ENCODE measurements around the gene AHDC1. TPM values are rescaled to one million over a fixed set of nuclear protein-coding genes. Genes with fewer than 3 reads are reported as not detected.
"Not testable (repeated sequence)": the region's sequence is repeated elsewhere in the genome, so short reads cannot be mapped to it uniquely, and the experiment has no call there.

AHDC1 gene
- polyA plus RNA-seq, 1 donor, result 19.5 TPM

GRCh38 chr1:27623327-27624212, 19.6 kb upstream of the AHDC1 start:
- H3K4me1 ChIP-seq (ENCODE audit: control insufficient read depth, insufficient read depth, low read length), result peaks cover 7% of the 10 kb centered on the region
- WGBS (ENCODE audit: insufficient coverage, low lambda C conversion rate), result no CpG with 5 or more reads among the region's 13 CpGs
- H3K4me3 ChIP-seq (ENCODE audit: low read length), result no peak overlapping the region
- H3K27me3 ChIP-seq (ENCODE audit: control insufficient read depth, insufficient read depth, low read length), result peaks cover under 1% of the 10 kb centered on the region
- H3K27ac ChIP-seq (ENCODE audit: low read length), result no peak overlapping the region
- no peak for DNase-seq
- H3K36me3 ChIP-seq (ENCODE audit: control insufficient read depth, insufficient read depth, low read length), result no peaks in the 10 kb centered on the region
- H3K9me3 ChIP-seq (ENCODE audit: control insufficient read depth, low read depth, low read length), result no peaks in the 10 kb centered on the region

GRCh38 chr1:27622828-27623227, 18.9 kb upstream of the AHDC1 start:
- no peak overlapping the region for H3K27ac ChIP-seq (ENCODE audit: low read length)
- H3K27me3 ChIP-seq (ENCODE audit: control insufficient read depth, insufficient read depth, low read length), result no peaks in the 10 kb centered on the region
- H3K9me3 ChIP-seq (ENCODE audit: control insufficient read depth, low read depth, low read length), result no peaks in the 10 kb centered on the region
- H3K4me1 ChIP-seq (ENCODE audit: control insufficient read depth, insufficient read depth, low read length), result peaks cover 7% of the 10 kb centered on the region
- H3K4me3 ChIP-seq (ENCODE audit: low read length), result no peak overlapping the region
- no CpG with 5 or more reads among the region's 4 CpGs for WGBS (ENCODE audit: insufficient coverage, low lambda C conversion rate)
- H3K36me3 ChIP-seq (ENCODE audit: control insufficient read depth, insufficient read depth, low read length), result no peaks in the 10 kb centered on the region
- DNase-seq, result no peak

- Histone ChIP-seq H3K36me3 (ENCODE audit: control insufficient read depth, insufficient read depth, low read length) (no peaks in the 10 kb centered on the region), H3K4me3 (ENCODE audit: low read length) (no peak overlapping the region), H3K9me3 (ENCODE audit: control insufficient read depth, low read depth, low read length) (no peaks in the 10 kb centered on the region), H3K27ac (ENCODE audit: low read length) (no peak overlapping the region), H3K4me1 (ENCODE audit: control insufficient read depth, insufficient read depth, low read length) (peaks cover 5% of the 10 kb centered on the region), H3K27me3 (ENCODE audit: control insufficient read depth, insufficient read depth, low read length) (no peaks in the 10 kb centered on the region)
- no peak for DNase-seq
- 80% methylated on average over 1 of the region's 7 CpGs for WGBS (ENCODE audit: insufficient coverage, low lambda C conversion rate)
Observed at GRCh38 chr1:27621051-27621920, 17.3 kb upstream of the AHDC1 start.

GRCh38 chr1:27619782-27620438, 16.0 kb upstream of the AHDC1 start:
- not testable (repeated sequence) for H3K4me3 ChIP-seq (ENCODE audit: low read length); H3K9me3 ChIP-seq (ENCODE audit: control insufficient read depth, low read depth, low read length); DNase-seq; H3K4me1 ChIP-seq (ENCODE audit: control insufficient read depth, insufficient read depth, low read length); H3K27ac ChIP-seq (ENCODE audit: low read length); H3K36me3 ChIP-seq (ENCODE audit: control insufficient read depth, insufficient read depth, low read length); H3K27me3 ChIP-seq (ENCODE audit: control insufficient read depth, insufficient read depth, low read length)
- no CpG with 5 or more reads among the region's 7 CpGs for WGBS (ENCODE audit: insufficient coverage, low lambda C conversion rate)

- no peak overlapping the region for H3K27ac ChIP-seq (ENCODE audit: low read length)
- no peaks in the 10 kb centered on the region for H3K27me3 ChIP-seq (ENCODE audit: control insufficient read depth, insufficient read depth, low read length)
- H3K4me1 ChIP-seq (ENCODE audit: control insufficient read depth, insufficient read depth, low read length), result peaks cover 8% of the 10 kb centered on the region
- H3K36me3 ChIP-seq (ENCODE audit: control insufficient read depth, insufficient read depth, low read length), result no peaks in the 10 kb centered on the region
- H3K4me3 ChIP-seq (ENCODE audit: low read length), result no peak overlapping the region
- 100% methylated on average over 2 of the region's 14 CpGs for WGBS (ENCODE audit: insufficient coverage, low lambda C conversion rate)
- H3K9me3 ChIP-seq (ENCODE audit: control insufficient read depth, low read depth, low read length), result no peaks in the 10 kb centered on the region
- DNase-seq, result no peak
Observed at GRCh38 chr1:27618341-27619082, 14.6 kb upstream of the AHDC1 start.

GRCh38 chr1:27617420-27617819, 13.5 kb upstream of the AHDC1 start:
- Histone ChIP-seq H3K36me3 (ENCODE audit: control insufficient read depth, insufficient read depth, low read length) (no peaks in the 10 kb centered on the region), H3K27me3 (ENCODE audit: control insufficient read depth, insufficient read depth, low read length) (no peaks in the 10 kb centered on the region), H3K9me3 (ENCODE audit: control insufficient read depth, low read depth, low read length) (no peaks in the 10 kb centered on the region), H3K27ac (ENCODE audit: low read length) (no peak overlapping the region), H3K4me1 (ENCODE audit: control insufficient read depth, insufficient read depth, low read length) (peaks cover 8% of the 10 kb centered on the region), H3K4me3 (ENCODE audit: low read length) (no peak overlapping the region)
- WGBS (ENCODE audit: insufficient coverage, low lambda C conversion rate), result 71% methylated on average over 1 of the region's 2 CpGs
- DNase-seq, result no peak

- H3K36me3 ChIP-seq (ENCODE audit: control insufficient read depth, insufficient read depth, low read length), result no peaks in the 10 kb centered on the region
- peaks cover 8% of the 10 kb centered on the region for H3K4me1 ChIP-seq (ENCODE audit: control insufficient read depth, insufficient read depth, low read length)
- H3K27me3 ChIP-seq (ENCODE audit: control insufficient read depth, insufficient read depth, low read length), result no peaks in the 10 kb centered on the region
- WGBS (ENCODE audit: insufficient coverage, low lambda C conversion rate), result no CpG with 5 or more reads among the region's 2 CpGs
- no peak overlapping the region for H3K4me3 ChIP-seq (ENCODE audit: low read length)
- no peak for DNase-seq
- no peak overlapping the region for H3K27ac ChIP-seq (ENCODE audit: low read length)
- H3K9me3 ChIP-seq (ENCODE audit: control insufficient read depth, low read depth, low read length), result no peaks in the 10 kb centered on the region
Observed at GRCh38 chr1:27616441-27616840, 12.5 kb upstream of the AHDC1 start.

- Histone ChIP-seq H3K4me3 (ENCODE audit: low read length) (no peak overlapping the region), H3K27me3 (ENCODE audit: control insufficient read depth, insufficient read depth, low read length) (no peaks in the 10 kb centered on the region), H3K4me1 (ENCODE audit: control insufficient read depth, insufficient read depth, low read length) (peaks cover 8% of the 10 kb centered on the region), H3K36me3 (ENCODE audit: control insufficient read depth, insufficient read depth, low read length) (no peaks in the 10 kb centered on the region), H3K9me3 (ENCODE audit: control insufficient read depth, low read depth, low read length) (no peaks in the 10 kb centered on the region), H3K27ac (ENCODE audit: low read length) (no peak overlapping the region)
- DNase-seq, result no peak
- WGBS (ENCODE audit: insufficient coverage, low lambda C conversion rate), result no CpG with 5 or more reads among the region's 41 CpGs
Observed at GRCh38 chr1:27615346-27616192, 11.6 kb upstream of the AHDC1 start.

- DNase-seq, result no peak
- Histone ChIP-seq H3K4me1 (ENCODE audit: control insufficient read depth, insufficient read depth, low read length) (peaks cover 8% of the 10 kb centered on the region), H3K36me3 (ENCODE audit: control insufficient read depth, insufficient read depth, low read length) (no peaks in the 10 kb centered on the region), H3K27ac (ENCODE audit: low read length) (no peak overlapping the region), H3K9me3 (ENCODE audit: control insufficient read depth, low read depth, low read length) (no peaks in the 10 kb centered on the region), H3K27me3 (ENCODE audit: control insufficient read depth, insufficient read depth, low read length) (no peaks in the 10 kb centered on the region), H3K4me3 (ENCODE audit: low read length) (no peak overlapping the region)
- WGBS (ENCODE audit: insufficient coverage, low lambda C conversion rate), result no CpG with 5 or more reads among the region's 26 CpGs
Observed at GRCh38 chr1:27614625-27615344, 10.8 kb upstream of the AHDC1 start.

Measured in large intestine (tissue), 3 donors.